Keratinocyte (primary cell): ENCODE results near the gene CCDC186. TPM values are rescaled to one million over a fixed set of nuclear protein-coding genes. Genes with fewer than 3 reads are reported as not detected.

ENCODE experiments used
- DNase-seq: peaks from one replicate; pipeline ENCODE4 v3.0.0-alpha.2; 2011; ENCODE audit warnings: low read depth, missing footprints, low spot score
- FAIRE-seq: peaks from 2 replicates; lab custom pipeline; 2011; peaks lifted over from hg19 to GRCh38; lab: Jason Lieb, UNC
- H2AFZ ChIP-seq: 2 replicates; pipeline ENCODE4 v1.6.0; 2012; ENCODE audit warnings: low read length, control low read depth, inconsistent platforms; ENCODE audit not compliant: control insufficient read depth
- H3K27ac ChIP-seq: 2 replicates; pipeline ENCODE4 v1.5.1; 2011; ENCODE audit warnings: low read length; ENCODE audit not compliant: control insufficient read depth, insufficient read depth
- H3K27me3 ChIP-seq: 3 replicates; pipeline ENCODE4 v1.6.0; 2011; ENCODE audit warnings: low read length; ENCODE audit not compliant: control insufficient read depth, insufficient read depth; ENCODE audit errors: extremely low read depth
- H3K36me3 ChIP-seq, 2 experiments: 2 replicates in 1 of 2; 3 replicates in 1 of 2; pipeline ENCODE4 v1.5.1; 2011; ENCODE audit warnings: low read length in 2 of 2, mild to moderate bottlenecking in 1 of 2; ENCODE audit not compliant: control insufficient read depth in 2 of 2, insufficient read depth in 2 of 2; ENCODE audit errors: extremely low read depth in 1 of 2
- H3K4me1 ChIP-seq: 3 replicates; pipeline ENCODE4 v1.5.1; 2011; ENCODE audit warnings: low read length; ENCODE audit not compliant: control insufficient read depth, insufficient read depth; ENCODE audit errors: extremely low read depth
- H3K4me2 ChIP-seq: 3 replicates; pipeline ENCODE4 v1.6.0; 2011; ENCODE audit warnings: low read depth, low read length; ENCODE audit not compliant: control insufficient read depth, insufficient read depth; ENCODE audit errors: extremely low read depth
- H3K4me3 ChIP-seq, 3 experiments: fragments of 200-600 bp in 1 of 3; sonication (generic) in 1 of 3; 2 replicates in 2 of 3; 3 replicates in 1 of 3; pipeline ENCODE4 v1.5.1; 2011 to 2016; ENCODE audit warnings: low read length in 3 of 3, mild to moderate bottlenecking in 3 of 3, control low read depth in 2 of 3, inconsistent platforms in 1 of 3, low read depth in 1 of 3, mixed read lengths in 1 of 3, mixed run types in 1 of 3, moderate library complexity in 1 of 3; ENCODE audit not compliant: control insufficient read depth in 2 of 3, insufficient read depth in 2 of 3; ENCODE audit errors: extremely low read depth in 1 of 3
- H3K79me2 ChIP-seq: 2 replicates; pipeline ENCODE4 v1.6.0; 2012; ENCODE audit warnings: low read length; ENCODE audit not compliant: control insufficient read depth, insufficient read depth
- H3K9ac ChIP-seq: 3 replicates; pipeline ENCODE4 v1.6.0; 2011; ENCODE audit warnings: low read length; ENCODE audit not compliant: control insufficient read depth, insufficient read depth; ENCODE audit errors: extremely low read depth
- H3K9me1 ChIP-seq: 3 replicates; pipeline ENCODE4 v1.6.0; 2011; ENCODE audit warnings: low read length; ENCODE audit not compliant: control insufficient read depth, insufficient read depth; ENCODE audit errors: extremely low read depth
- H3K9me3 ChIP-seq: 2 replicates; pipeline ENCODE4 v1.5.1; 2012; ENCODE audit warnings: low read depth, low read length; ENCODE audit not compliant: control insufficient read depth
- H4K20me1 ChIP-seq: 3 replicates; pipeline ENCODE4 v1.6.0; 2011; ENCODE audit warnings: low read length; ENCODE audit not compliant: control insufficient read depth, insufficient read depth; ENCODE audit errors: extremely low read depth
- EZH2 ChIP-seq: IDR thresholded peaks from one replicate; pipeline ENCODE4 v1.6.1; 2012; ENCODE audit warnings: inconsistent platforms, mild to moderate bottlenecking, low read length, moderate library complexity
- dilution Hi-C: fragments of 300-500 bp; cut with MboI; formaldehyde crosslinking; loops from one replicate; pipeline ENCODE4 v1.7.0; 2020; ENCODE audit warnings: low sequenced_read_pairs; ENCODE audit not compliant: extremely low pct_ligation_motif_present
- polyA plus RNA-seq, 5 experiments: library from polyadenylated mRNA; depleted of rRNA in 3 of 5; stranded (reverse) in 3 of 5; stranded (forward) in 1 of 5; unstranded in 1 of 5; fragments of >200 nt; gene quantifications; 1 replicate in 1 of 5; 2 replicates in 3 of 5; 3 replicates in 1 of 5; pipeline versions ENCODE4 v1.2.1 to v1.2.3, GENCODE V29; 2011 to 2012; ENCODE audit warnings: missing spikeins in 2 of 5, low read depth in 1 of 5, low replicate concordance in 1 of 5
- TF ChIP-seq, protein P1 (sequence below), 3 experiments: IDR thresholded peaks in 1 of 3; conservative IDR thresholded peaks in 1 of 3; optimal IDR thresholded peaks in 1 of 3; 2 replicates in 2 of 3; 3 replicates in 1 of 3; pipeline versions ENCODE3 to v1.5.1; 2011; ENCODE audit warnings: low read length in 3 of 3, mild to moderate bottlenecking in 3 of 3, moderate library complexity in 2 of 3, control low read depth in 1 of 3, inconsistent platforms in 1 of 3; ENCODE audit not compliant: insufficient read depth in 2 of 3; ENCODE audit errors: extremely low read depth in 1 of 3

Gene CCDC186
- polyA plus RNA-seq, 1 donor (not counting 4 experiments of a cell fraction or from before 2014, with no cell fraction given): 13.0 TPM

DNA sequence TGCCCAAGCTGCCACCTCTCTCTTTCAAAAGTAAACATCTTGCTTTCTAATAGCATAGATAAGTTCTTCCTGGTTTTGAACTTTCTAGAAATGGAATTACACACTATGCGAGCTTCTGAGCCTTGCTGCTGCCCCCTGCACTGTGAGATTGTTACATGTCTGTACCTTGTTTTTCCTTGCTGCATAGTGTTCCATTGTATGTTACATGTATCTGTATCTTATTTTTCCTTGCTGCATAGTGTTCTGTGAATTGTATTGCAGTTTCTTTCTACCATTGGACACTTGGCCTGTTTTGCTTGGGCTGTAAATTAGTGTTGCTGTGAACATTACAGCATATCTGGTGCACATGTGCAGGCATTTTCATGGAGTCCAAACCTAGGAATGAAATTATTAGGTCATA lies 41.0 kb upstream of the CCDC186 start:
- H3K9me1 ChIP-seq: no peaks in the 10 kb centered on the region
- no peaks in the 10 kb centered on the region for H3K9me3 ChIP-seq
- no peak overlapping the region for H3K27ac ChIP-seq
- H3K4me1 ChIP-seq: no peaks in the 10 kb centered on the region
- dilution Hi-C loops: no loop called here
- no peak for FAIRE-seq
- no peak overlapping the region for H3K4me3 ChIP-seq
- H2AFZ ChIP-seq: no peak overlapping the region
- H3K4me2 ChIP-seq: no peak overlapping the region
- no peaks in the 10 kb centered on the region for H3K27me3 ChIP-seq
- TF ChIP-seq, protein P1, sequence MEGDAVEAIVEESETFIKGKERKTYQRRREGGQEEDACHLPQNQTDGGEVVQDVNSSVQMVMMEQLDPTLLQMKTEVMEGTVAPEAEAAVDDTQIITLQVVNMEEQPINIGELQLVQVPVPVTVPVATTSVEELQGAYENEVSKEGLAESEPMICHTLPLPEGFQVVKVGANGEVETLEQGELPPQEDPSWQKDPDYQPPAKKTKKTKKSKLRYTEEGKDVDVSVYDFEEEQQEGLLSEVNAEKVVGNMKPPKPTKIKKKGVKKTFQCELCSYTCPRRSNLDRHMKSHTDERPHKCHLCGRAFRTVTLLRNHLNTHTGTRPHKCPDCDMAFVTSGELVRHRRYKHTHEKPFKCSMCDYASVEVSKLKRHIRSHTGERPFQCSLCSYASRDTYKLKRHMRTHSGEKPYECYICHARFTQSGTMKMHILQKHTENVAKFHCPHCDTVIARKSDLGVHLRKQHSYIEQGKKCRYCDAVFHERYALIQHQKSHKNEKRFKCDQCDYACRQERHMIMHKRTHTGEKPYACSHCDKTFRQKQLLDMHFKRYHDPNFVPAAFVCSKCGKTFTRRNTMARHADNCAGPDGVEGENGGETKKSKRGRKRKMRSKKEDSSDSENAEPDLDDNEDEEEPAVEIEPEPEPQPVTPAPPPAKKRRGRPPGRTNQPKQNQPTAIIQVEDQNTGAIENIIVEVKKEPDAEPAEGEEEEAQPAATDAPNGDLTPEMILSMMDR (optimal IDR thresholded peaks at IDR 0.05 in 1 of 3, IDR thresholded peaks at IDR 0.05 in 1 of 3, conservative IDR thresholded peaks at IDR 0.05 in 1 of 3; ENCODE audit: extremely low read depth in 1 of 3, insufficient read depth in 2 of 3, low read length in 3 of 3): no peak
- TF ChIP-seq EZH2: no peak
- no peak for DNase-seq
- no peaks in the 10 kb centered on the region for H3K36me3 ChIP-seq
- no peak overlapping the region for H3K9ac ChIP-seq
- no peaks in the 10 kb centered on the region for H3K79me2 ChIP-seq
- no peaks in the 10 kb centered on the region for H4K20me1 ChIP-seq

GRCh38 chr10:114212153-114212552 lies 38.1 kb upstream of the CCDC186 start:
- H3K9ac ChIP-seq: no peak overlapping the region
- H3K4me3 ChIP-seq: no peak overlapping the region
- H3K4me2 ChIP-seq: no peak overlapping the region
- H3K9me3 ChIP-seq: no peaks in the 10 kb centered on the region
- no peaks in the 10 kb centered on the region for H3K27me3 ChIP-seq
- H3K27ac ChIP-seq: no peak overlapping the region
- H4K20me1 ChIP-seq: no peaks in the 10 kb centered on the region
- TF ChIP-seq, protein P1 (optimal IDR thresholded peaks at IDR 0.05 in 1 of 3, IDR thresholded peaks at IDR 0.05 in 1 of 3, conservative IDR thresholded peaks at IDR 0.05 in 1 of 3; ENCODE audit: extremely low read depth in 1 of 3, insufficient read depth in 2 of 3, low read length in 3 of 3): no peak
- no peak for TF ChIP-seq EZH2
- H3K9me1 ChIP-seq: no peaks in the 10 kb centered on the region
- FAIRE-seq: no peak
- no peaks in the 10 kb centered on the region for H3K4me1 ChIP-seq
- dilution Hi-C loops: no loop called here
- DNase-seq: no peak
- no peaks in the 10 kb centered on the region for H3K36me3 ChIP-seq
- no peaks in the 10 kb centered on the region for H3K79me2 ChIP-seq
- no peak overlapping the region for H2AFZ ChIP-seq
